Activated B cell treated with CpG ODN at 0.5 μM for 24 hours (primary cell): ENCODE results near the gene DELE1. TPM values are rescaled to one million over a fixed set of nuclear protein-coding genes. Genes with fewer than 3 reads are reported as not detected.
A peak's percentile ranks its signal among the peaks of the same experiment; 100 is the strongest.

Experiments
- ATAC-seq: fragments of 200-7000 bp; cut with Tn5 transposase; one replicate; pipeline ENCODE4 v1.10.0; 2021; ENCODE audit warnings: low read depth, mild to moderate bottlenecking, moderate library complexity
- CTCF ChIA-PET: fragments of 350-600 bp; sonication (Branson Sonifier 250); formaldehyde crosslinking; loops from one replicate; lab custom pipeline; 2021; ENCODE audit warnings: antibody characterized with exemption; lab: Charles Lee
- POLR2A ChIA-PET: fragments of 350-600 bp; sonication (Branson Sonifier 250); formaldehyde crosslinking; loops from one replicate; lab custom pipeline; 2021; ENCODE audit warnings: antibody characterized with exemption; lab: Charles Lee
- DNase-seq: peaks from one replicate; pipeline ENCODE4 v3.0.0; 2022
- H3K27ac Mint-ChIP-seq: one replicate; pipeline ENCODE4 v1.8.0; 2020; ENCODE audit warnings: mixed read lengths
- H3K27me3 Mint-ChIP-seq: one replicate; pipeline ENCODE4 v1.8.0; 2021; ENCODE audit warnings: mixed read lengths
- H3K36me3 Mint-ChIP-seq: one replicate; pipeline ENCODE4 v1.8.0; 2021; ENCODE audit warnings: low read depth, mixed read lengths
- H3K4me1 Mint-ChIP-seq: one replicate; pipeline ENCODE4 v1.8.0; 2021; ENCODE audit warnings: mixed read lengths
- H3K4me3 Mint-ChIP-seq: one replicate; pipeline ENCODE4 v1.8.0; 2020; ENCODE audit warnings: mild to moderate bottlenecking, mixed read lengths
- H3K9me3 Mint-ChIP-seq: one replicate; pipeline ENCODE4 v1.8.0; 2020; ENCODE audit warnings: mixed read lengths
- intact Hi-C: fragments of 100-400 bp; cut with micrococcal nuclease; formaldehyde crosslinking; loops from one replicate; pipeline ENCODE4 v1.15.1; 2024
- total RNA-seq: library from RNA; stranded (reverse); gene quantifications from 2 replicates; pipeline ENCODE4 v1.2.3, GENCODE V29; 2022
- TF ChIP-seq, protein P1 (sequence below): fragments of 200-600 bp; IDR thresholded peaks from one replicate; pipeline ENCODE4 v1.8.0; 2022; ENCODE audit warnings: antibody characterized with exemption, mild to moderate bottlenecking

DELE1 gene
- total RNA-seq, 1 donor from 2014 or later: 114 TPM

DNA sequence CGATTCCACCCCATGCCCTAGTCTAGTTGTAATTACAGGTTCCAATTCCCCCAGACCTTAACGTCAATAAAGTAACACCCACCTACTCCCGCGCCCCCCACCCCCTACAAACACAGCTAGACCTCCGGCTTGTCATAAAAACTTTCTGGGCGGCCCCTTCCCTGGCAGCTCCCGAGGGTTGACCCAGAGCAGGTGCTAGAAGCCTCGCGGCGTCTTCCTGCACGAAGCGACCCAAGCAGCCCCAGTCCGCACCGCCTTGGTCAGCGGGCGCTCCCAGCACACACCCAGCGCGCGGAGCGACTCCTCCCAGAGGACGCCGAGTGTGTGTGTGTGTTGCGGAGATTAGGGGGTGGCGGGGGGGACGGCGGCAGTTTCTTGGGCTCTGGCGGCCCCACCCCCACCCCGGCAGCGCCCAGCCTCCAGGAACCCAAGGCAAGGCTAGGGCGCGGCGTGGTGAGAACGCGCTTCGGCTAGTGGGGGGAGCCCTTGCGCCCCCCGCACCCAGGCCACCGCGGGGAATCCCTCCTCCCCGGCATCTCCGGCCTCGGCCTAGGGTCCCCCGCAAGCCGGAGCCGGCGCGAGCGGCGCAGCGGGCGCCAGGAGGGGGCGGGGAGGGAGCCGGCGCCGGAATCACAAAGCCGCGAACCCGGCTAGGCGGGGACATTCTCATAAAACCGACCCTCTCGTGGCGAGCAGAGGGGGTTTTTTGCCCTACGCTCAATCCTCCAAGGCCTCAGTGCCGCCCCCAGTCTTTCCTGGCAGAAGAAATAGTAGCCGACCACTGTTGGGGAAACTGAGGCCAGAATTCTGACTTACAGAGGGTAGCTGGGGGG, 47.7 kb upstream of the DELE1 start:
- no peaks in the 10 kb centered on the region for H3K36me3 Mint-ChIP-seq
- ChIA-PET POLR2A (no interaction called here), CTCF (interaction anchor here (7.1 kb wide), 1 partner anchor 183 kb away, joined by 109 read pairs; no protein-coding TSS in a partner anchor)
- no peak overlapping the region for H3K4me3 Mint-ChIP-seq
- no peak overlapping the region for H3K27ac Mint-ChIP-seq
- intact Hi-C loops: loop anchor here (5.0 to 10.0 kb wide), 4 partner anchors 64 to 461 kb away; partner anchors contain the start of genes PCDHGA10 and PCDHGB7
- TF ChIP-seq, protein P1, sequence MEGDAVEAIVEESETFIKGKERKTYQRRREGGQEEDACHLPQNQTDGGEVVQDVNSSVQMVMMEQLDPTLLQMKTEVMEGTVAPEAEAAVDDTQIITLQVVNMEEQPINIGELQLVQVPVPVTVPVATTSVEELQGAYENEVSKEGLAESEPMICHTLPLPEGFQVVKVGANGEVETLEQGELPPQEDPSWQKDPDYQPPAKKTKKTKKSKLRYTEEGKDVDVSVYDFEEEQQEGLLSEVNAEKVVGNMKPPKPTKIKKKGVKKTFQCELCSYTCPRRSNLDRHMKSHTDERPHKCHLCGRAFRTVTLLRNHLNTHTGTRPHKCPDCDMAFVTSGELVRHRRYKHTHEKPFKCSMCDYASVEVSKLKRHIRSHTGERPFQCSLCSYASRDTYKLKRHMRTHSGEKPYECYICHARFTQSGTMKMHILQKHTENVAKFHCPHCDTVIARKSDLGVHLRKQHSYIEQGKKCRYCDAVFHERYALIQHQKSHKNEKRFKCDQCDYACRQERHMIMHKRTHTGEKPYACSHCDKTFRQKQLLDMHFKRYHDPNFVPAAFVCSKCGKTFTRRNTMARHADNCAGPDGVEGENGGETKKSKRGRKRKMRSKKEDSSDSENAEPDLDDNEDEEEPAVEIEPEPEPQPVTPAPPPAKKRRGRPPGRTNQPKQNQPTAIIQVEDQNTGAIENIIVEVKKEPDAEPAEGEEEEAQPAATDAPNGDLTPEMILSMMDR: no peak
- no peaks in the 10 kb centered on the region for H3K9me3 Mint-ChIP-seq
- H3K27me3 Mint-ChIP-seq: peaks cover 68% of the 10 kb centered on the region
- ATAC-seq (no peak), DNase-seq (no peak)
- peaks cover 34% of the 10 kb centered on the region for H3K4me1 Mint-ChIP-seq

DNA sequence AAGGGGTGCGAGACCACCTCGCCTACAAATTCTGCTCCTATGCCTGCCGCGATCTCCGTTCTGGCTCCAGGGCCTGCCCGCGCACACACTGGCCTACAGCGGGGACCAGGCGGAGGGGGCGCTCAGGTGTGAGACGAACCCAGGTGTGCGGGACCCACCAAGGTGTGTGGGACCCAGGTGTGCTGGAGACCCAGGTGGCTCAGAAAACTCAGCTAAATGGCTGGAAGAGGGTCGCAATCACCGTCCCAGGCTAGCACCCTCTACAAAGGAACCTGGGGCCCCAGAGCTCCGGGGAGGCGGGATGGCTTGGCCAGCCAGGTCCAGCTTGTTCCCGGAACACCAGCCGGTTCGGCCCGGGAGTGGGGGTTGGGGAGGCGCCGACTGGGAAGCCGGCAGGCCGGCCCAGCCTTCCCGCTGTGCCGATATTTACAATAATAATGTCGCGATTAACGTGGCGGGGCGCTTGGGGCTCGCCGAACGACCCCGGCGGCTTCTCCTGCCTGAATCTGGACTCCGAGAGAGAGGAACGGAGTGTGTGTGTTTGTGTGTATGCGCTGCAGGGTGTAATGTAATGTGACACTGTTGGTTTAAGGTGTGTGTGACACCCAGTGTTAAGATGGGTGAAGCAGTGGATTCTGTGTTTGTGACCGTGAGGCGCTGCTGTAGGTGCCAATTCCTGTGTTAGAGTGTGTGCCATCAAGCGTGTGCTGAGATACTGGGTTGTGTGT, 46.9 kb upstream of the DELE1 start:
- Mint-ChIP-seq H3K27ac (no peak overlapping the region), H3K4me1 (peaks cover 34% of the 10 kb centered on the region)

DNA sequence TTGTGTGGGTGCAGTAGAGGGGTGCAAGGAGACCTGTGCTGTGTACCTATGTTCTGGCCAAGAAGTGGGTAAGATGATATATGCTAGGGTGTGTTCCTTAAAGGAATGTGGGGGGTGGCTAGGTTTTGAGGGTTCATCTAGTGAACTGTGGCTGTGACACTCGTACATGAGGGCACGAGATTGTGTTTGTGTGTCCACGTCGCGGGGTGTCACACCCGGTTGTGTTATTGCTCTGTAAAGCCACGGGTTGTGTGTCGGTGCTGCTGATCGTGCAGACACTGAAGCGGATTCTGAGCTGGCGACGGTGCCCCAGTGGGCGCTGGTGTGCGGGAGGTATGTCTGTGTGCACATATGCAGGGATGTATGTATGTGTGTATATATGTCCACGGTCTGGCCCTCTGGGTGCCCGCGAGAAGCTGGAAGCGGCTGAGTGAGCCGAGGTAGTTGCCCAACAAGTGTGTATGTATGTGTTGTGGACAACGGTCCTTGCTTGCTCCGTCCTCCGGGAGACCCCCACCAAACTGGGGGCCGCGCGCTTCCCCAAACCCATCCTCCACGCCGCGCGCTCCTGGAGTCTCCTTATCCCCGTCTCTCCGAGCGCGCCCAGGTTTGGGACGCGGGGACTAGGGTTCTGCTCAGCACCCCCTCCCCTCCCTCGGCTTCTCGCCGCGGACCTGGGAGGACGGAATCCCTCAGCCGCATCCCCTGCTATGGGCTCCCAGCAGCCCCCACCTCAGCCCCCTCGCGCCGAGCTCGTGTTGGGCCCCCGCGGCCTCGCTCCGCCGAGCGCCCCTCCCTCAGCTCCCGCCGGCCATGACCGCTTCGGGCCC, 46.1 kb upstream of the DELE1 start:
- intact Hi-C loops: loop anchor here (2.0 to 10.0 kb wide), 6 partner anchors 37 to 463 kb away; partner anchors contain the start of genes PCDHGA10 and PCDHGB7
- ChIA-PET CTCF (interaction anchor here (1.8 to 7.1 kb wide), 3 partner anchors 185 to 266 kb away, joined by 5 to 109 read pairs (median 21); no protein-coding TSS in a partner anchor), POLR2A (interaction anchor here (1.0 to 2.4 kb wide), 3 partner anchors 46 to 175 kb away, joined by 3 to 7 read pairs (median 3); partner anchors contain the start of genes DELE1 and RNF14)
- Mint-ChIP-seq H3K36me3 (no peaks in the 10 kb centered on the region), H3K4me1 (peaks cover 34% of the 10 kb centered on the region), H3K9me3 (no peaks in the 10 kb centered on the region), H3K27me3 (peaks cover 73% of the 10 kb centered on the region), H3K27ac (no peak overlapping the region), H3K4me3 (peak overlapping the region; percentile 79)
- ATAC-seq (no peak), DNase-seq (no peak)
- TF ChIP-seq, protein P1: no peak

More for the DNA sequence above, 46.9 kb upstream of the DELE1 start:
- TF ChIP-seq, protein P1: no peak
- CTCF ChIA-PET: interaction anchor here (7.1 kb wide), 1 partner anchor 184 kb away, joined by 109 read pairs; no protein-coding TSS in a partner anchor
- Mint-ChIP-seq H3K36me3 (no peaks in the 10 kb centered on the region), H3K27me3 (peaks cover 72% of the 10 kb centered on the region), H3K9me3 (no peaks in the 10 kb centered on the region), H3K4me3 (peak overlapping the region; percentile 79)
- ATAC-seq (no peak), DNase-seq (no peak)
- POLR2A ChIA-PET: no interaction called here
- intact Hi-C loops: loop anchor here (5.0 to 10.0 kb wide), 4 partner anchors 64 to 462 kb away; partner anchors contain the start of genes PCDHGA10 and PCDHGB7

DNA sequence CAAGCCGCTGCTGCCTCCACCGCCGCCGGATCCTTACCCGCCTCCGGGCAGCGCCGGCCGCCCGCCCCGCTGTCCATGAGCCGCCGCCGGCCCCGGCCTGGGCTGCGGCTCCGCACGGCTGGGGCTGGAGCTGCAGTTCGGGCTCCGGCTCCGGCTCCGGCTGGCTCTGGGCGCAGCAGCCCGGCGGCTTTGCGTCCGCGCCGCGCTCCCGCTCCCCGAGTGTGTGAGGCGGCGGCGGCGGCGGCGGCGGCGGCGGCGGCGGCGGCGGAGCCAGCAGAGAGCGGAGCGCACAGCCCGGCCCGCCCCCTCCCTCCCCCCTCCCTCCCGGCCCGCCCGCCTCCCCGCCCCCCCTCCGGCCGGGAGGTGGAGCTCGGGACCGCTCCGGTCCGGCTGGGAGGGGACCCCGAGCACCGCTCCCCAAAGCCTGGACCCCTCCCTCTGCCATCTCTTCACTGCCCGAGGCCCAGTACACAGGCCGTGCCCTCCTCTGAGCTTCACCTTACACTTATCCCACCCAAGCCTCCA, 45.4 kb upstream of the DELE1 start, which contains the start of gene PCDH1:
TSS of gene PCDH1 (minus strand) at position 225 of the 525 bp plus-strand sequence. CDS start at position 77, 148 bp downstream.
- intact Hi-C loops: loop anchor here (2.0 to 10.0 kb wide), 6 partner anchors 37 to 463 kb away; partner anchors contain the start of genes PCDHGA10 and PCDHGB7
- Mint-ChIP-seq H3K27ac (peak within 1 kb of the TSS; percentile 43), H3K4me1 (peaks cover 34% of the 10 kb centered on the region), H3K36me3 (no peaks in the 10 kb centered on the region), H3K9me3 (no peaks in the 10 kb centered on the region), H3K27me3 (peaks cover 72% of the 10 kb centered on the region), H3K4me3 (peak within 1 kb of the TSS; percentile 79)
- ATAC-seq (peak; percentile 45), DNase-seq (peak; percentile 43)
- POLR2A ChIA-PET: interaction anchor here (1.0 to 2.4 kb wide), 5 partner anchors 8 to 227 kb away, joined by 3 to 7 read pairs (median 3); partner anchors contain the start of genes DELE1, FCHSD1 and RNF14
- TF ChIP-seq, protein P1: no peak
- CTCF ChIA-PET: interaction anchor here (0.5 to 7.1 kb wide), 15 partner anchors 14 to 1476 kb away, joined by 3 to 109 read pairs (median 5); partner anchors contain the start of gene PCDH12
